Body of pancreas (tissue), 4 donors: Measurements from ENCODE around the gene SAP30. TPM values are rescaled to one million over a fixed set of nuclear protein-coding genes. Genes with fewer than 3 reads are reported as not detected.

Experiments
- ATAC-seq: fragments of 150-250 bp; one replicate; pipeline ENCODE4 v1.9.1; 2016
- DNase-seq, 4 donors: peaks; one replicate each; pipeline ENCODE4 v3.0.0-alpha.2; 2019
- H3K27ac ChIP-seq, 4 donors: fragments of 200-600 bp; sonication (generic); 1 replicate in 3 of 4; 2 replicates in 1 of 4; pipeline versions ENCODE4 v1.5.1 to v1.6.1; 2016 to 2019; ENCODE audit warnings: mild to moderate bottlenecking in 1 of 4, mixed read lengths in 1 of 4, moderate library complexity in 1 of 4
- H3K27me3 ChIP-seq, 2 donors: fragments of 200-600 bp; sonication (generic); one replicate each; pipeline ENCODE4 v1.6.0; 2016; ENCODE audit warnings: mild to moderate bottlenecking in 1 of 2
- H3K36me3 ChIP-seq, 2 donors: fragments of 200-600 bp; sonication (generic); replicated peaks in 1 of 2; 2 replicates each; pipeline ENCODE4 v1.5.1; 2016; ENCODE audit warnings: low read depth in 2 of 2; ENCODE audit not compliant: insufficient read depth in 1 of 2
- H3K4me1 ChIP-seq: fragments of 200-600 bp; sonication (generic); one replicate; pipeline ENCODE4 v1.6.0; 2016
- H3K4me3 ChIP-seq, 2 donors: fragments of 200-600 bp; sonication (generic); 1 replicate in 1 of 2; 2 replicates in 1 of 2; pipeline ENCODE4 v1.5.1; 2016 to 2019
- H3K9me3 ChIP-seq, 3 donors: fragments of 200-600 bp; sonication (generic); 1 replicate in 2 of 3; 2 replicates in 1 of 3; pipeline ENCODE4 v1.5.1; 2016
- CTCF ChIP-seq, 7 experiments: fragments of 450-650 bp in 4 of 7; fragments of 200-600 bp in 3 of 7; sonication (generic) in 3 of 7; IDR thresholded peaks; one replicate each; pipeline ENCODE4 v1.5.1; 2016 to 2019; ENCODE audit warnings: antibody characterized with exemption in 7 of 7
- POLR2A ChIP-seq, 3 donors: fragments of 450-650 bp; IDR thresholded peaks; one replicate each; pipeline ENCODE4 v1.6.1; 2016; ENCODE audit warnings: antibody characterized with exemption in 3 of 3, mild to moderate bottlenecking in 2 of 3
- WGBS, 2 donors: methylation state at CpG; one replicate each; pipeline ENCODE4 v1.1.5; 2017; 5-methylcytosine and 5-hydroxymethylcytosine counted together
- intact Hi-C: fragments of 100-400 bp; cut with DNase I; formaldehyde crosslinking; loops from one replicate; pipeline ENCODE4 v1.15.1; 2023
- total RNA-seq, 2 donors: library from RNA; depleted of rRNA; stranded (reverse); fragments of >200 nt; gene quantifications; one replicate each; pipeline ENCODE4 v1.1.0, GENCODE V29; 2016

SAP30 gene
- total RNA-seq, 2 donors from 2014 or later, result 10.2 to 10.6 TPM

DNA sequence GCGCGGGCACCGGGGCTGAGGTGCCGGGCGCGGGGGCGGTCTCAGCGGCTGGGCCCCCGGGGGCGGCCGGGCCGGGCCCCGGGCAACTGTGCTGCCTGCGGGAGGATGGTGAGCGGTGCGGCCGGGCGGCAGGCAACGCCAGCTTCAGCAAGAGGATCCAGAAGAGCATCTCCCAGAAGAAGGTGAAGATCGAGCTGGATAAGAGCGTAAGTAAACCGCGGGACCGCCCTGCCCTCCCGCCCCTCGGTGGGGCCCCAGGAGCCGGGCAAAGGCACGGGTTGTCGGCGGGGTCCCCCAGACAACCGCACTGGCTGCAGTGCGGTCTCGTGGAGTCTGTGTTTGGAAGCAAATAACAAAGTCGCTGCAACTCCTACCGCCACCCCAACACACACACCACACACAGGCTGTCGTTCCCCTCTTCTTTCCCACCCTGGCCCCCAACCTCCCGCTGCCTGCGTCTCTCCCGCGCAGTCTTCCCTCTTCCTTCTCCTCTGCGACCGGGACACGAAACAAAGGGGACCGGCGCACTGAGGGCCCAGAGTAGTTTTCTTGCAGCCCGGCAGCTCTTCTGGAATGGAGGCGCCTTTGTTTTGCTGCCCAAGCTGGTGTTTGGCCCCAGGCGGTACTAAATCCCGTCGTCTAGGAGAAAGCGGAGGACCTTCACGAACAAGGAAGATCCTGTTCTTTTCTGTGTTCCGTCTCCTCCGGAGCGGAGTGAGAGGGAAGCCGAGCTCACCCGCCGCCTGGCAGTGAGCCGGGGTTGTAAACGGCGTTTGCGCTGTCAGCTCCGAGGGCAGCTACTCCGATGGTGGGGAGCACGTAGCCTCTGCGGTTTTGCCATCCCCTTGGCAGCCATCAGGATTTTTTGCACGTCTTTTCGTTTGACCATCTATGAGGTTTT lies 788 bp downstream of the SAP30 start:
- Histone ChIP-seq H3K36me3 (no peaks in the 10 kb centered on the region), H3K27me3 (no peaks in the 10 kb centered on the region), H3K27ac (peak overlapping the region; percentile 40 to 92 (median 78)), H3K9me3 (no peaks in the 10 kb centered on the region), H3K4me1 (peaks cover 11% of the 10 kb centered on the region), H3K4me3 (peak overlapping the region; percentile 64 to 97)
- WGBS, 2 donors, result 0 to 1% methylated on average over 46 to 51 of the region's 68 CpGs
- peak in 2 of 3 donors; percentile 64 to 68 for TF ChIP-seq POLR2A (IDR thresholded peaks at IDR 0.05)
- no peak for TF ChIP-seq CTCF (IDR thresholded peaks at IDR 0.05)
- intact Hi-C loops, result no loop called here
- DNase-seq, result peak; percentile 67 to 80 (median 70)
- peak; percentile 14 for ATAC-seq

DNA sequence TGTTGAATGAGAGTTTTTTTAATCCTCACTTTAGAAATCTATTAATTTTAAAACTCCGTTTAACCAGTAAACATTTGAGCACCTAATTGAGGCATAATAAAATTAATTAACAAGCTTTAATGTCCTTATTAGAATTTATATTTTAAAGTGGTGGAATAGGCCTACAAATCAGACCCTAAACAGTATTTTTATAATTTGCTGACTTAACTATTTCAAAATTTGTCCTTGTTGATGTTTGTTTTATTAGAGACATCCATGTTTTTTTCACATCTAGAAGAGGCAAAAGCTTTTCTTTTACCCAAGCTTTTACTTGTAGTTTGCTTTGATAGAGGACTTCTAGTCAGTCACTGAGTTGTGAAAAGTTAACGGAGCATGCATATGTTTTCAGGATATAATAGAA lies 3.8 kb downstream of the SAP30 start:
- Histone ChIP-seq H3K27me3 (no peaks in the 10 kb centered on the region), H3K36me3 (no peaks in the 10 kb centered on the region), H3K4me3 (no peak overlapping the region), H3K4me1 (peaks cover 11% of the 10 kb centered on the region), H3K27ac (no peak overlapping the region), H3K9me3 (no peaks in the 10 kb centered on the region)
- 92 to 95% methylated on average over 2 of the region's 2 CpGs for WGBS, 2 donors
- TF ChIP-seq POLR2A (IDR thresholded peaks at IDR 0.05), result no peak
- TF ChIP-seq CTCF (IDR thresholded peaks at IDR 0.05), result no peak
- no peak for DNase-seq
- intact Hi-C loops, result no loop called here
- ATAC-seq, result no peak

DNA sequence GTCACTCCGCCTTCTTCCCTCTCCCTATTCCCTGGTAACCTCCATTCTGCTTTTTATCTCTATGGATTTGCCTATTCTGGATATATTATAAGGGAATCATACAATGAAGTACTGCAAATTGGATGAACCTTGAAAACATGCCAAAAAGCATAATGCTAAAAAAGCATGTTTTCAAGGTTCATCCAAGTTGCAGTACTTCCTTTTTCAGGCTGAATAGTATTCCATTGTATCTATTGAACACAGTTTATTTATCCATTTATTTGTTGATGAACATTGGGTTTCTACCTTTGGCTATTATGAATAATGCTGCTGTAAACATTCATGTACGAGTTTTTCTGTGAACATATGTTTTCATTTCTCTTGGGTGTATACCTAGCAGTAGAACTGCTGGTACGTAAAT lies 9.2 kb downstream of the SAP30 start:
- no peak for TF ChIP-seq POLR2A (IDR thresholded peaks at IDR 0.05)
- no peak for TF ChIP-seq CTCF (IDR thresholded peaks at IDR 0.05)
- Histone ChIP-seq H3K27ac (no peak overlapping the region), H3K4me3 (no peak overlapping the region), H3K4me1 (no peaks in the 10 kb centered on the region), H3K36me3 (no peaks in the 10 kb centered on the region), H3K27me3 (no peaks in the 10 kb centered on the region), H3K9me3 (no peaks in the 10 kb centered on the region)
- ATAC-seq, result no peak
- WGBS, 2 donors, result 96% methylated on average over 3 of the region's 3 CpGs
- intact Hi-C loops, result no loop called here
- no peak for DNase-seq

GRCh38 chr4:173380987-173381386 lies 10.2 kb downstream of the SAP30 start:
- no peak for ATAC-seq
- H3K36me3 ChIP-seq, result no peaks in the 10 kb centered on the region
- H3K9me3 ChIP-seq, result no peaks in the 10 kb centered on the region
- H3K4me3 ChIP-seq, result no peak overlapping the region
- intact Hi-C loops, result no loop called here
- TF ChIP-seq POLR2A (IDR thresholded peaks at IDR 0.05), result no peak
- TF ChIP-seq CTCF (IDR thresholded peaks at IDR 0.05), result no peak
- no peaks in the 10 kb centered on the region for H3K4me1 ChIP-seq
- no peak overlapping the region for H3K27ac ChIP-seq
- DNase-seq, result no peak
- no peaks in the 10 kb centered on the region for H3K27me3 ChIP-seq

DNA sequence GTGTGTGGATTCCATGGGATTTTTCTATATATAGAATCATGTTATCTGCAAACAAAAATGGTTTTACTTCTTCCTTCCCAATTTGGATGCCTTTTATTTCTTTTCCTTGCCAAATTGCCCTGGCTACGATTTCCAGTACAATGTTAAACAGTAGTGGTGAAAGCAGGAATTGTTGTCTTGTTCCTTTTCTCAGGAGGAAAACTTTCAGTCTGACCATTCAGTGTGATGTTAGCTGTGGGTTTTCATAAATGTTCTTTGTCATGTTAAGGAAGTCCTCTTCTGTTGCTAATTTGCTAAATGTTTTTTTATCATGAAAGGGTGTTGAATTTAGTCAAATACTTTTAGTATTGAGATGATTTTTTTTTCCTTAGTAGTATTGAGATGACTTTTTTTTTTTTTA lies 10.9 kb downstream of the SAP30 start:
- intact Hi-C loops, result no loop called here
- 24 to 33% methylated on average over 1 of the region's 1 CpG for WGBS, 2 donors
- ATAC-seq (no peak), DNase-seq (no peak)
- no peaks in the 10 kb centered on the region for H3K4me1 ChIP-seq
- no peaks in the 10 kb centered on the region for H3K9me3 ChIP-seq
- no peaks in the 10 kb centered on the region for H3K36me3 ChIP-seq
- TF ChIP-seq CTCF (IDR thresholded peaks at IDR 0.05), result no peak
- no peak for TF ChIP-seq POLR2A (IDR thresholded peaks at IDR 0.05)
- no peak overlapping the region for H3K27ac ChIP-seq
- no peaks in the 10 kb centered on the region for H3K27me3 ChIP-seq
- no peak overlapping the region for H3K4me3 ChIP-seq
